H54 (cell line): ENCODE data around the gene NPAS3.

Experiments
- DNase-seq: peaks from one replicate; pipeline ENCODE4 v3.0.0; 2011; ENCODE audit warnings: low spot score, mixed read lengths; ENCODE audit not compliant: insufficient read length
- FAIRE-seq: peaks from 3 replicates; lab custom pipeline; 2011; peaks lifted over from hg19 to GRCh38; lab: Jason Lieb, UNC
- POLR2A ChIP-seq: IDR thresholded peaks from 2 replicates; pipeline ENCODE4 v1.6.1; 2011; ENCODE audit warnings: low read depth, mild to moderate bottlenecking, low read length

NPAS3 gene

GRCh38 chr14:33561488-33562175, 623.0 kb downstream of the NPAS3 start:
- no peak for DNase-seq
- no peak for TF ChIP-seq POLR2A
- FAIRE-seq, result no peak

GRCh38 chr14:33563191-33563900, 624.7 kb downstream of the NPAS3 start:
- no peak for DNase-seq
- no peak for TF ChIP-seq POLR2A
- no peak for FAIRE-seq

- no peak for TF ChIP-seq POLR2A
- DNase-seq (no peak), FAIRE-seq (no peak)
Measured at GRCh38 chr14:33563901-33564197, 625.2 kb downstream of the NPAS3 start.

DNA sequence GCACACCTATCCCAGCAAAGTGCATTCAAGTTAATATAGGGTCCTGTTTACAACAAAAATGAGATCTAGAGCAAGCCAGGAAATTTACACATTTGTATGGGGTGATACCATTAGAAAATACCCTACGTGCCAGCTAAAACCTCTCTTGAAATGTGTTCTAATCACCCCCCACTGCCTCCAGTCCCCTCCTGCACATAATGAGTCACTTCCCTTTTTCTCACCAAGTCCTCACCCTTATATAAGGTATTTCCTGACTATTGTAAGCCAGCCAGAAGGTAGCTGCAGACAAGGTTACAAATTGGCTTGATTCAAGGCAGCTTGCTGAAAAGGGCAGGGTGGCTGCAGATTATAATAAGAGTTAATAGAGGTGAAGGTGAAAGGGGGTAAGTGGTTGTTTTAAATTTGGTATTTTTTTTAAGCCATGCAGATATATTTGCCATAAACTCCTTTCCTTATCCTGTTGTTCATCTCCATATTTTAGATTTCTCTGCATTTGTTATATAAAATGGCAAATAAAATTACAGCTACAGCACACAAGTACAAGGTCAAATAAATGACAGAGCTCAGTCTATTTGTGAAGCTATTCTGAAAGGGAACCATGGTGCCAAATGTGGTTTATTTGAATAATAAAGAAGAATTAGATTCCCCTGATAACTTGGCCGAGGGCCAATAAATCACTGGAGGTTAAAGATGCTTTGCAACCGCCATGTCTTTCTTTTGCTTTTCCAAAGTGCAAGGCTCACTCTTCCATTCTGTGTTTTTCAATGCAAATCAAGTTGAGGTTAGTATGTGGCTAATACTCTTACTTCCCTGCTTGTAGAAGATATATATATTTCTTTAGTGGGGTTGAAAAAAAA, 626.3 kb downstream of the NPAS3 start:
- TF ChIP-seq POLR2A, result no peak
- peak; percentile 23 for DNase-seq
- FAIRE-seq, result peak; percentile 94

GRCh38 chr14:33566082-33566481, 627.4 kb downstream of the NPAS3 start:
- DNase-seq (no peak), FAIRE-seq (no peak)
- no peak for TF ChIP-seq POLR2A

DNA sequence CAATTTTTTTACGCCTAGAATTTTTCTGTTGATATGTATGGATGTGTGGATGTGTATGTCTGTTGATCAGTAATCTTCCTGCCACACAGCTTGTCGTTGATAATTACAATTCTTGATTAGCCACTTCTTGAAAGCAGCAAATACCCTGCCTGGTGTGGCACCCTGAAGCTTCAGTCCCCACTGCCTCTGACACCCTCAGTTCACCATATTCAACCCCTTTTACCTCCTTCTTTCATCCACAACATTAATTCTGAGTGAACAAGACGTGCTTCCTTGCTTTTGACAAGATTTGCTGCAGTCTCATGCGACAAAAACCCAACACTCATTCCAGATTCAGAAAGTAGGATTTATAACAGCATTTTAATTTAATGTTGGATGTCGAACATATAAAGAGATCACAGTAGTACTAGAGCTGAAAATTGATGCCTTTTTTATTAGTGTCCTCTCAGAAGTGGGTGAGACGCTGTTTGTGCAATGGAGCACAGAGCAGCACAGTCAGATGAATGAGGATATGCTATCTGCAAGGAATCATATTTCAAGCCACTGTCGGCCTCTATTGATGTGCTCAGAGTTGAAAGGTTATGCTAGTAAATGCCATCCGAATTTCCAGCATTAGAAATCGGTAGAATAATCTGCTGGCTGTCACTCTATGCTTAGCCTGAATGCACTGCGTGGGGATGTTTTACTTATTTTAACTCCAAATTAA, 628.5 kb downstream of the NPAS3 start:
- no peak for TF ChIP-seq POLR2A
- DNase-seq (no peak), FAIRE-seq (no peak)

DNA sequence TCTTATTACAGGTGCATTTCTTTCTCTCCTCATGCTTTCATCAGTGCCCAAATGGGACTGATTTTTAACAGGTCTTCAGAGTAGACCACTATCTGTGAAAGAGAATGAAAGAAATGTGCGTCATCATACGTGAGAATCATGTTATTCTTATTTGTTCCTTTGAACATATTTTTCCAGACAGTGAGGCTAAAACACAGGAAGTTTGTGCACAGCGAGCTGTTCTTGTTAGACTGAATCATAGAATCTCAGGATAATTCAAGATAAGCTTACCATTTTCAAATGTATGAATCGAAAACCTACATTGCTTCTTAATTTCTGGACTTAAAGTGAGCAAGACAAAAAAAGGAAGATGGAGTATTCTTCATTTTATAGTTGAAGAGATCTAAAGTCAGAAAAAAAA, 629.1 kb downstream of the NPAS3 start:
- TF ChIP-seq POLR2A, result no peak
- FAIRE-seq, result no peak
- DNase-seq, result no peak

GRCh38 chr14:33568935-33569579, 630.4 kb downstream of the NPAS3 start:
- no peak for TF ChIP-seq POLR2A
- FAIRE-seq (no peak), DNase-seq (no peak)

- no peak for TF ChIP-seq POLR2A
- DNase-seq (no peak), FAIRE-seq (no peak)
Measured at GRCh38 chr14:33569821-33570687, 631.4 kb downstream of the NPAS3 start.

DNA sequence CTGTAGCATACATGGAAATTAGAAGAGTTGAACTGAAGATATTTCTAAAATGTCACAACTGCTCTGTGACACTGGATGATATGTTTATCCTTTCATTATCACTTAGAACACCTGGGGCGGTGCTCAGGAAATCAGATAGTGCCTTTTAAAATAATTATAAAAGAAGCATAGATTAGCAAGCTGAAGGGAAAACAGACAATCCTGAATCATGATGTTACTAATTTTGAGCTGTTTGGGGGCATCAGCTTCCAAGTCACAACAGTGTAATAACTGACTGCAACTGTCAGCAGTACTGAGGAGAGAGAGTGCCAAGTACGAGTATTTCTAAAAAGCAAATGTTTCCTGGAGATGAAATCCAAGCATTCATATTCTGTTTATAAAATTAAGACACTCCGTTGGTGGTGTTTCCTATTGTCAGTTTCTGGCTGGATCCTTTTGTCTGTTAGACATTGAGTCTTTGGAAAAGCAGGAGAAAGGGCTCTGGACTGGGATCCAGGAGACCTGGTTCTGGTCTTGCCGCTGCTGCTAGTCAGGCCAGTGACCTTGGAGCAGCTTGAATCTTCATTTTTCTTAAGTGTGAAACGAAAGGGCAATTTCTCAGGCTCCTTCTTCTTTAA, 632.1 kb downstream of the NPAS3 start:
- TF ChIP-seq POLR2A, result no peak
- no peak for FAIRE-seq
- DNase-seq, result no peak

DNA sequence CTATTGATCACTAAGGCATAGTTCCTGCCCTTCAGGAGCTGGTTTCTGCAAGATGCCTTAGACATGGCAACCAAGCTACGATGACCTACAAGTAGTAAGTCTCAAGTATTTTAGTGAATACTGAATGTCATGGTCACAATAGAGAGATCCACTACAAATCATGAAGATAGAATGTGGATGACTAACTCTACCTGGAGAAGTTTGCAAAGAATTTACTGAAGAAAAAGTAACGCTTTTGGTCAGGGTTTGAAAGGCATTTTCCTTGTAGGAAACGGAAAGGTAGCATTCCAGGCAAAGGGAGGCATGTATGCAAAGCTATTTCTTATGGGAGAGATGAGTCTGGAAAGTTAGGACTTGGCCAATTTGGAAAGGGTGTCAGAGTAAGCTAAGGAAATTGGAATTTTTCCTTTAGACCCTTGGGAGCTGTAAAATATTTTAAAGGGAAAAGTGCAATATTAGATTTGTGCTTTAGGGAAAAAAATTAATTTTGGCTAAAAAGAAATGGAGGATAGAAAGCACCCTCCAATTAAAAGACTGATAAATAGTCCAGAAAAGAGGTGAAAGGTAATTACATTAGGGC, 634.7 kb downstream of the NPAS3 start:
- no peak for TF ChIP-seq POLR2A
- no peak for DNase-seq
- no peak for FAIRE-seq

GRCh38 chr14:33576014-33576413, 637.3 kb downstream of the NPAS3 start:
- FAIRE-seq (no peak), DNase-seq (no peak)
- no peak for TF ChIP-seq POLR2A
